H1 (cell line): ENCODE measurements around the gene BIN1. TPM values are rescaled to one million over a fixed set of nuclear protein-coding genes. Genes with fewer than 3 reads are reported as not detected.

ENCODE experiments used
- CTCF ChIA-PET: fragments of 300-600 bp; sonication (Branson Sonifier 250); formaldehyde crosslinking; loops from one replicate; lab custom pipeline; 2021; ENCODE audit not compliant: partially characterized antibody; lab: Charles Lee
- POLR2A ChIA-PET: fragments of 300-600 bp; sonication (Branson Sonifier 250); formaldehyde crosslinking; loops from one replicate; lab custom pipeline; 2021; ENCODE audit warnings: inconsistent platforms; ENCODE audit not compliant: partially characterized antibody; lab: Charles Lee
- DNase-seq, 2 experiments: peaks; one replicate each; pipeline versions ENCODE4 v3.0.0 to v3.0.0-alpha.2; 2010 to 2022; ENCODE audit warnings: low spot score in 2 of 2, low read depth in 1 of 2, mixed read lengths in 1 of 2
- FAIRE-seq: peaks from 2 replicates; lab custom pipeline; 2011; peaks lifted over from hg19 to GRCh38; lab: Jason Lieb, UNC
- H2AFZ ChIP-seq: 2 replicates; pipeline ENCODE4 v1.8.1; 2012; ENCODE audit warnings: low read length, inconsistent platforms
- H2AK5ac ChIP-seq: 2 replicates; pipeline ENCODE4 v1.6.1; 2013; ENCODE audit warnings: low read depth, low read length
- H2BK120ac ChIP-seq: replicated peaks from 2 replicates; pipeline ENCODE3; 2013; ENCODE audit warnings: low read depth, low read length, inconsistent platforms
- H2BK12ac ChIP-seq: 2 replicates; pipeline ENCODE4 v1.6.1; 2013; ENCODE audit warnings: low read depth, low read length
- H2BK15ac ChIP-seq: 2 replicates; pipeline ENCODE4 v1.6.1; 2013; ENCODE audit warnings: low read length
- H2BK20ac ChIP-seq: 2 replicates; pipeline ENCODE4 v1.6.1; 2013; ENCODE audit warnings: low read length
- H2BK5ac ChIP-seq: 2 replicates; pipeline ENCODE4 v1.6.1; 2013; ENCODE audit warnings: low read depth, low read length
- H3K14ac ChIP-seq: 2 replicates; pipeline ENCODE4 v1.6.1; 2013; ENCODE audit warnings: inconsistent platforms; ENCODE audit not compliant: insufficient read length
- H3K18ac ChIP-seq: 2 replicates; pipeline ENCODE4 v1.6.1; 2013; ENCODE audit warnings: low read length; ENCODE audit errors: extremely low read depth
- H3K23ac ChIP-seq: 2 replicates; pipeline ENCODE4 v1.6.1; 2013; ENCODE audit warnings: inconsistent platforms; ENCODE audit not compliant: insufficient read length
- H3K23me2 ChIP-seq: 2 replicates; pipeline ENCODE4 v1.6.1; 2013; ENCODE audit warnings: low read depth, low read length
- H3K27ac ChIP-seq: 2 replicates; pipeline ENCODE4 v1.6.1; 2011; ENCODE audit warnings: low read depth, low read length, inconsistent platforms
- H3K27me3 ChIP-seq, 4 experiments: replicated peaks in 1 of 4; 1 replicate in 1 of 4; 2 replicates in 3 of 4; pipeline versions ENCODE4 v1.6.1 to v1.8.1; 2011 to 2013; ENCODE audit warnings: low read length in 3 of 4, mild to moderate bottlenecking in 3 of 4, inconsistent platforms in 2 of 4, mixed read lengths in 2 of 4, moderate library complexity in 1 of 4; ENCODE audit not compliant: control insufficient read depth in 3 of 4, insufficient read depth in 3 of 4; ENCODE audit errors: extremely low read depth in 1 of 4
- H3K36me3 ChIP-seq, 4 experiments: 2 replicates each; pipeline versions ENCODE4 v1.6.1 to v1.8.1; 2011 to 2013; ENCODE audit warnings: mild to moderate bottlenecking in 4 of 4, low read length in 3 of 4, moderate library complexity in 2 of 4, control low read depth in 1 of 4, inconsistent platforms in 1 of 4; ENCODE audit not compliant: insufficient read depth in 4 of 4, control insufficient read depth in 2 of 4
- H3K4ac ChIP-seq: replicated peaks from 2 replicates; pipeline ENCODE3; 2013; ENCODE audit warnings: low read length, low read depth, mixed read lengths, inconsistent platforms; ENCODE audit not compliant: insufficient read length
- H3K4me1 ChIP-seq, 4 experiments: replicated peaks in 1 of 4; 1 replicate in 1 of 4; 2 replicates in 3 of 4; pipeline versions ENCODE4 v1.6.1 to v1.8.1; 2011 to 2013; ENCODE audit warnings: low read length in 3 of 4, inconsistent platforms in 2 of 4, mixed read lengths in 1 of 4; ENCODE audit not compliant: insufficient read depth in 4 of 4, control insufficient read depth in 3 of 4
- H3K4me2 ChIP-seq, 2 experiments: 2 replicates each; pipeline versions ENCODE4 v1.6.1 to v1.8.1; 2011 to 2013; ENCODE audit warnings: low read depth in 2 of 2, low read length in 2 of 2, control low read depth in 1 of 2, inconsistent platforms in 1 of 2, mild to moderate bottlenecking in 1 of 2; ENCODE audit not compliant: insufficient read depth in 1 of 2
- H3K4me3 ChIP-seq, 4 experiments: fragments of 200-600, 300-600 bp in 1 of 4; sonication (generic), shearing (Covaris generic), sonication (Bioruptor Twin) in 1 of 4; 2 replicates each; pipeline versions ENCODE4 v1.5.1 to v1.8.1; 2011 to 2016; ENCODE audit warnings: low read length in 4 of 4, low read depth in 3 of 4, control low read depth in 2 of 4, inconsistent platforms in 2 of 4, mild to moderate bottlenecking in 2 of 4, mixed read lengths in 1 of 4, moderate library complexity in 1 of 4; ENCODE audit not compliant: insufficient read depth in 2 of 4; ENCODE audit errors: extremely low read depth in 1 of 4
- H3K56ac ChIP-seq: replicated peaks from 2 replicates; pipeline ENCODE3; 2013; ENCODE audit warnings: low read depth, mild to moderate bottlenecking, mixed read lengths, low read length, inconsistent platforms; ENCODE audit not compliant: insufficient read length
- H3K79me1 ChIP-seq: 2 replicates; pipeline ENCODE4 v1.6.1; 2013; ENCODE audit warnings: low read depth, low read length, control low read depth
- H3K79me2 ChIP-seq, 2 experiments: 2 replicates each; pipeline versions ENCODE4 v1.6.1 to v1.8.1; 2012 to 2013; ENCODE audit warnings: low read length in 2 of 2, mild to moderate bottlenecking in 2 of 2, inconsistent platforms in 1 of 2; ENCODE audit not compliant: insufficient read depth in 2 of 2, control insufficient read depth in 1 of 2
- H3K9ac ChIP-seq, 4 experiments: replicated peaks in 1 of 4; 1 replicate in 1 of 4; 2 replicates in 3 of 4; pipeline versions ENCODE4 v1.6.1 to v1.8.1; 2011 to 2013; ENCODE audit warnings: low read depth in 3 of 4, low read length in 3 of 4, control low read depth in 2 of 4, mild to moderate bottlenecking in 2 of 4, moderate library complexity in 2 of 4, inconsistent platforms in 1 of 4; ENCODE audit errors: extremely low read depth in 1 of 4
- H3K9me3 ChIP-seq, 2 experiments: 2 replicates each; pipeline versions ENCODE4 v1.6.1 to v1.8.1; 2012 to 2013; ENCODE audit warnings: mild to moderate bottlenecking in 2 of 2, moderate library complexity in 2 of 2, control low read depth in 1 of 2, inconsistent platforms in 1 of 2, low read depth in 1 of 2, low read length in 1 of 2, mixed read lengths in 1 of 2; ENCODE audit not compliant: insufficient read depth in 2 of 2
- H4K20me1 ChIP-seq, 2 experiments: replicated peaks in 1 of 2; 2 replicates each; pipeline versions ENCODE3 to v1.8.1; 2011 to 2013; ENCODE audit warnings: inconsistent platforms in 2 of 2, low read length in 2 of 2, mild to moderate bottlenecking in 1 of 2; ENCODE audit not compliant: insufficient read depth in 2 of 2, control insufficient read depth in 1 of 2
- H4K5ac ChIP-seq: 2 replicates; pipeline ENCODE4 v1.6.1; 2013; ENCODE audit warnings: low read length, low read depth, mixed read lengths, inconsistent platforms; ENCODE audit not compliant: insufficient read length
- H4K8ac ChIP-seq: 2 replicates; pipeline ENCODE4 v1.8.0; 2013; ENCODE audit warnings: mild to moderate bottlenecking, moderate library complexity, low read length, inconsistent platforms; ENCODE audit not compliant: insufficient read depth; ENCODE audit errors: extremely low read depth
- H4K91ac ChIP-seq: replicated peaks from 2 replicates; pipeline ENCODE3; 2013; ENCODE audit warnings: low read length, mixed read lengths, inconsistent platforms; ENCODE audit not compliant: insufficient read length
- ASH2L ChIP-seq: fragments of 200-600, 300-600 bp; sonication (generic); IDR thresholded peaks from one replicate; pipeline ENCODE4 v1.7.1; 2017; ENCODE audit warnings: low read length
- CEBPB ChIP-seq: IDR thresholded peaks from 2 replicates; pipeline ENCODE4 v1.6.1; 2012; ENCODE audit warnings: low read depth, low read length
- POLR2AphosphoS5 ChIP-seq: IDR thresholded peaks from 2 replicates; pipeline ENCODE4 v1.6.1; 2011; ENCODE audit warnings: low read depth, low read length
- RBBP5 ChIP-seq: IDR thresholded peaks from 2 replicates; pipeline ENCODE4 v1.7.1; 2012; ENCODE audit warnings: low read depth, mild to moderate bottlenecking, inconsistent platforms, low read length, moderate library complexity, borderline replicate concordance
- RNF2 ChIP-seq: fragments of 200-900, 300-1000 bp; sonication (generic); IDR thresholded peaks from 2 replicates; pipeline ENCODE4 v1.7.1; 2016; ENCODE audit warnings: borderline replicate concordance, low read depth, mild to moderate bottlenecking, antibody characterized with exemption, low read length; ENCODE audit not compliant: poor library complexity, severe bottlenecking; ENCODE audit errors: missing control alignments
- TBP ChIP-seq: IDR thresholded peaks from 2 replicates; pipeline ENCODE4 v1.6.1; 2011; ENCODE audit warnings: low read depth, low read length, improper control_type of control experiment
- WGBS, 2 experiments: shearing (Covaris generic) in 1 of 2; methylation state at CpG; one replicate each; pipeline versions ENCODE4 v1.1.6 to v1.1.7; 2013 to 2015; ENCODE audit warnings: low lambda C conversion rate in 2 of 2, mixed read lengths in 2 of 2, inconsistent platforms in 1 of 2, low coverage in 1 of 2, missing lambda C conversion rate in 1 of 2; ENCODE audit not compliant: insufficient replicate concordance in 2 of 2, insufficient coverage in 1 of 2, insufficient read length in 1 of 2; ENCODE audit errors: extremely low coverage in 1 of 2, missing lambda C conversion rate in 1 of 2; 5-methylcytosine and 5-hydroxymethylcytosine counted together
- polyA plus RNA-seq, 7 experiments: library from polyadenylated mRNA; depleted of rRNA in 3 of 7; stranded (reverse) in 5 of 7; unstranded in 2 of 7; fragments of >200 nt in 5 of 7; fragments of 200-250 nt in 2 of 7; gene quantifications; 1 replicate in 5 of 7; 2 replicates in 1 of 7; 4 replicates in 1 of 7; pipeline versions ENCODE4 v1.2.1 to v1.2.3, GENCODE V29; 2011 to 2013; ENCODE audit warnings: missing spikeins in 2 of 7, mixed read lengths in 2 of 7
- total RNA-seq: library from RNA; stranded (reverse); fragmentation: NEBNext Ultra II Directional; extraction: Animal tissue kit (Norgen Biotek cat#: 25700); gene quantifications from 2 replicates; pipeline ENCODE4 v1.2.1, GENCODE V29; 2021

Gene BIN1
- total and polyA plus RNA-seq, 2 of the 8 experiments (the other 6 are each of a cell fraction or from before 2014, with no cell fraction given): 23.6 to 35.6 TPM

GRCh38 chr2:127041259-127041970 is 65.5 kb downstream of the BIN1 start:
- H3K36me3 ChIP-seq: no peaks in the 10 kb centered on the region; a peak in 1 of 8 replicates
- H2BK15ac ChIP-seq: no peak overlapping the region
- H2BK120ac ChIP-seq: no peak overlapping the region
- H4K91ac ChIP-seq: no peak overlapping the region
- no peak overlapping the region for H3K4me3 ChIP-seq
- FAIRE-seq: no peak
- peaks cover 0 to 6% (median 0%) of the 10 kb centered on the region in 4 experiments; a peak in 3 of 7 replicates for H3K4me1 ChIP-seq
- H4K8ac ChIP-seq: no peak overlapping the region; the same call in 1 of the 2 replicates
- no peak overlapping the region for H3K18ac ChIP-seq
- H2AFZ ChIP-seq: no peak overlapping the region
- peaks cover 0 to 3% of the 10 kb centered on the region in 2 experiments; a peak in 3 of 4 replicates for H3K9me3 ChIP-seq
- WGBS, 2 experiments: 93% methylated on average over 15 of the region's 15 CpGs; no CpG with 5 or more reads in 1 of the 2 experiments
- ChIA-PET CTCF (interaction anchor here (0.6 to 3.1 kb wide), 7 partner anchors 11 to 208 kb away, joined by 3 to 17 read pairs (median 3); no protein-coding TSS in a partner anchor), POLR2A (no interaction called here)
- H3K27ac ChIP-seq: no peak overlapping the region
- no peak overlapping the region for H2BK12ac ChIP-seq
- peaks cover 10% of the 10 kb centered on the region for H3K23me2 ChIP-seq
- H3K56ac ChIP-seq: no peak overlapping the region
- no peak overlapping the region for H2BK5ac ChIP-seq
- no peak for DNase-seq
- no peak overlapping the region for H2BK20ac ChIP-seq
- no peaks in the 10 kb centered on the region; the same call in 1 of the 2 replicates for H3K79me1 ChIP-seq
- H2AK5ac ChIP-seq: no peak overlapping the region
- no peak overlapping the region for H3K4ac ChIP-seq
- no peaks in the 10 kb centered on the region for H3K79me2 ChIP-seq
- no peak overlapping the region for H4K5ac ChIP-seq
- H3K14ac ChIP-seq: no peak overlapping the region
- H3K9ac ChIP-seq: no peak overlapping the region
- no peak overlapping the region for H3K4me2 ChIP-seq
- no peaks in the 10 kb centered on the region for H3K27me3 ChIP-seq
- H3K23ac ChIP-seq: no peak overlapping the region
- peaks cover 0 to 9% of the 10 kb centered on the region in 2 experiments for H4K20me1 ChIP-seq
- TF ChIP-seq TBP: no peak
- no peak for TF ChIP-seq CEBPB
- no peak for TF ChIP-seq ASH2L
- TF ChIP-seq RNF2: no peak
- TF ChIP-seq RBBP5: no peak
- no peak for TF ChIP-seq POLR2AphosphoS5
